Gastroesophageal sphincter (tissue), 3 donors: Measurements from ENCODE around the gene KIF3A.

Source experiments
- POLR2A ChIP-seq, 2 donors: fragments of 450-650 bp; IDR thresholded peaks; one replicate each; pipeline ENCODE4 v1.6.1; 2017; ENCODE audit warnings: antibody characterized with exemption in 2 of 2, mild to moderate bottlenecking in 2 of 2, moderate library complexity in 1 of 2
- TF ChIP-seq, protein P1 (sequence below), 4 experiments: fragments of 200-600 bp in 2 of 4; fragments of 450-650 bp in 2 of 4; sonication (generic) in 1 of 4; IDR thresholded peaks; one replicate each; pipeline ENCODE4 v1.5.1; 2017 to 2019; ENCODE audit warnings: antibody characterized with exemption in 4 of 4, mild to moderate bottlenecking in 2 of 4, moderate library complexity in 2 of 4

DNA sequence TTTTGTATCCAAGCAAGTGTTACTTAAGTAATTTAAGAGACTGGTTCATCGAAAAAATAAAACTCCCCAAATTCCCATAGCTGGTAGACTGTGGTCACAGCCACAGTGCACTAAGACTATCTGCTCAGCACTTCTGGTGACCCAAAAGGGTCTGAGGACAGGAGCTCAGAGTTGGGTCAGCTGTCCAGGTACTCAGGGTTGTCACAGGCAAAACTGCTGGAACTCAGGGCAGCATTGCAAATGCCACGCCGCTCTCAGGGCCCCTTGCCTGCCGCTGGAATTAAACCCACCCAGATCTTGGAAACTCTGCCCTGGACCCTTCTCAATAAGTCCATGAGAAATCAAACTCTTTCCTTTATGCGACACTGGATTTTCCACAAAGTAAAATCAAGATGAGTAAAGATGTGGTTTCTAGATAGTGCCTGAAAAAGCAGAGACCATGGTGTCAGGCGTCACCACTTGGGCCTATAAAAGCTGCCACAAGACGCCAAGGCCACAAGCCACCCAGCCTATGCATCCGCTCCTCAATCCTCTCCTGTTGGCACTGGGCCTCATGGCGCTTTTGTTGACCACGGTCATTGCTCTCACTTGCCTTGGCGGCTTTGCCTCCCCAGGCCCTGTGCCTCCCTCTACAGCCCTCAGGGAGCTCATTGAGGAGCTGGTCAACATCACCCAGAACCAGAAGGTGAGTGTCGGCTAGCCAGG lies 79.5 kb downstream of the KIF3A start, which contains the start of gene IL13:
- TF ChIP-seq, protein P1, sequence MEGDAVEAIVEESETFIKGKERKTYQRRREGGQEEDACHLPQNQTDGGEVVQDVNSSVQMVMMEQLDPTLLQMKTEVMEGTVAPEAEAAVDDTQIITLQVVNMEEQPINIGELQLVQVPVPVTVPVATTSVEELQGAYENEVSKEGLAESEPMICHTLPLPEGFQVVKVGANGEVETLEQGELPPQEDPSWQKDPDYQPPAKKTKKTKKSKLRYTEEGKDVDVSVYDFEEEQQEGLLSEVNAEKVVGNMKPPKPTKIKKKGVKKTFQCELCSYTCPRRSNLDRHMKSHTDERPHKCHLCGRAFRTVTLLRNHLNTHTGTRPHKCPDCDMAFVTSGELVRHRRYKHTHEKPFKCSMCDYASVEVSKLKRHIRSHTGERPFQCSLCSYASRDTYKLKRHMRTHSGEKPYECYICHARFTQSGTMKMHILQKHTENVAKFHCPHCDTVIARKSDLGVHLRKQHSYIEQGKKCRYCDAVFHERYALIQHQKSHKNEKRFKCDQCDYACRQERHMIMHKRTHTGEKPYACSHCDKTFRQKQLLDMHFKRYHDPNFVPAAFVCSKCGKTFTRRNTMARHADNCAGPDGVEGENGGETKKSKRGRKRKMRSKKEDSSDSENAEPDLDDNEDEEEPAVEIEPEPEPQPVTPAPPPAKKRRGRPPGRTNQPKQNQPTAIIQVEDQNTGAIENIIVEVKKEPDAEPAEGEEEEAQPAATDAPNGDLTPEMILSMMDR (IDR thresholded peaks at IDR 0.05): no peak
- TF ChIP-seq POLR2A (IDR thresholded peaks at IDR 0.05): no peak
